GM23248 (cell line): ENCODE data around the gene AKAP6.

Source experiments
- EZH2 ChIP-seq: fragments of 200-600 bp; sonication (generic); IDR thresholded peaks from 2 replicates; pipeline ENCODE4 v1.6.1; 2018; ENCODE audit warnings: antibody characterized with exemption, mild to moderate bottlenecking; ENCODE audit not compliant: insufficient read depth, poor library complexity, severe bottlenecking
- EZH2phosphoT487 ChIP-seq: fragments of 200-600 bp; sonication (generic); IDR thresholded peaks from 2 replicates; pipeline ENCODE4 v1.6.1; 2018; ENCODE audit warnings: antibody characterized with exemption, moderate library complexity, mild to moderate bottlenecking, low read depth; ENCODE audit not compliant: insufficient read depth

DNA sequence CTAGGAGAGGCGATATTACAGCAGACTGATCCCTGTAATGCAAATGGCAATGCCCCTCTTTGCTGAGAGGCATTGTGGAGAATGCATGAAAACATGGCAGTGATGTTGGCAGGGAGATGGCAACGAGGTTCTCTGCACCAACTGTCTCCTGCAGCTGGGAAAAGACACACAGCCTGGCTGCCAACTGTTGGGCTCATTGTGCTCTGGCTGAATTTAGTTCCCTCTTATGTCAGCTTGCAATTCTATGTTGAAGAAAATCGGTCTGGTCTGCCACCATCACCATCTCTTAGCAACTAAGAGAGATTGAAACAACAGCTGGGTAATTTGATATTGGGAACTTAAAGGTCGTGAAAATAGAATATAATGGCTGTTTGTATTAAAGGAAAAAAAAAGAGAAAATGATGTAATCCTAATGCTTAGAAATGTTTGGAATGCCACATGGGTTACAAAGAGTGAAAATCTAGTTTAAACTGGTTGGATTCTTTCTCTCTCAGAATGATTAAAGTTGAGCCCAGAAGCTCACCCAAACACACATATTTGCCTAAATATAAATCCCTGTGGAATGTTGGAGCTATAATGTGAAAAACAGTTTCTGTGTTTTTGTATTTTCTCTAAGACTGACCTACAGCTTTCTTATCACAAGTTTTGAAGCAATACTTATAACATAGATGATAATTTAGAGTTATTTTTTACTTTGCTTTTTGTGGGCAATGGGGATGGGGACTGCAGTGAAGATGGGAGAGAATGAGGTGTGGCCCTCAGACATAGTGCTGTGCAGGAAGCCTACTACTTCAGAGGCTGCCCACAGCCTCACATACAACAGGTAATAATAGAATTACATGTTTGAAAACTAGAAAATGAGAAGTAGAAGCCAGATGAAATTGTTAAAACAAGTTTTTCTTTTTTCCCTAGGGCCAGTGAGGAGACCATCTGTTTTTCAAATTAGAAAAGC, 143.7 kb downstream of the AKAP6 start:
- TF ChIP-seq EZH2 = no peak
- no peak for TF ChIP-seq EZH2phosphoT487
